Measurements from ENCODE around the gene TXLNB.

DNA sequence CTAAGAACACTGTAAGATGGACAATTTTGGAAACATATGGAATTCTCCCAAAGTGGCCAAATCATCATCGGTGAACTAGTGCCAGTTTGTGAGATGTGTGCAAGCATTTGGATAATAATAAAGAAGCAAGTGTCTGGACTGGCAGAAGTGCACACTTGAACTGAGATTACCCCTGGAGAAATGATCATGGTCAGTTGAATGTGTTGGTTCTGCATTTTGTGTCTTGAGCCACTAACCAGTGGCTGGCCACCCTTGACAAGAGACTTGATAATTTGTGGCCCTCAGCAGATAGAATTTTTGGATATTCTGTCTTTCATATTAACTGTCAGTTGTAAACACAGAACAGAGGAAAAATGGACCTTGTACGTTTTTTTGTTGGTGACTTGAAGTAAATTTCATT is 45.2 kb upstream of the TXLNB start:
- TF ChIP-seq, protein P1, sequence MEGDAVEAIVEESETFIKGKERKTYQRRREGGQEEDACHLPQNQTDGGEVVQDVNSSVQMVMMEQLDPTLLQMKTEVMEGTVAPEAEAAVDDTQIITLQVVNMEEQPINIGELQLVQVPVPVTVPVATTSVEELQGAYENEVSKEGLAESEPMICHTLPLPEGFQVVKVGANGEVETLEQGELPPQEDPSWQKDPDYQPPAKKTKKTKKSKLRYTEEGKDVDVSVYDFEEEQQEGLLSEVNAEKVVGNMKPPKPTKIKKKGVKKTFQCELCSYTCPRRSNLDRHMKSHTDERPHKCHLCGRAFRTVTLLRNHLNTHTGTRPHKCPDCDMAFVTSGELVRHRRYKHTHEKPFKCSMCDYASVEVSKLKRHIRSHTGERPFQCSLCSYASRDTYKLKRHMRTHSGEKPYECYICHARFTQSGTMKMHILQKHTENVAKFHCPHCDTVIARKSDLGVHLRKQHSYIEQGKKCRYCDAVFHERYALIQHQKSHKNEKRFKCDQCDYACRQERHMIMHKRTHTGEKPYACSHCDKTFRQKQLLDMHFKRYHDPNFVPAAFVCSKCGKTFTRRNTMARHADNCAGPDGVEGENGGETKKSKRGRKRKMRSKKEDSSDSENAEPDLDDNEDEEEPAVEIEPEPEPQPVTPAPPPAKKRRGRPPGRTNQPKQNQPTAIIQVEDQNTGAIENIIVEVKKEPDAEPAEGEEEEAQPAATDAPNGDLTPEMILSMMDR (IDR thresholded peaks at IDR 0.05) = no peak
- no peak for TF ChIP-seq POLR2A (IDR thresholded peaks at IDR 0.05)
